A673 (cell line): ENCODE measurements around the gene NOL12. TPM values are rescaled to one million over a fixed set of nuclear protein-coding genes. Genes with fewer than 3 reads are reported as not detected.

Experiments used
- BruUV-seq: library from RNA; stranded (reverse); fragments of 400-500 nt; replicated peaks from 2 replicates; lab custom pipeline; 2021; lab: Mats Ljungman, UMichigan
- CTCF ChIA-PET: fragments of 300-600 bp; sonication (Branson Sonifier 250); formaldehyde crosslinking; loops from one replicate; lab custom pipeline; 2022; ENCODE audit warnings: antibody characterized with exemption; lab: Charles Lee
- POLR2A ChIA-PET: fragments of 300-600 bp; sonication (Branson Sonifier 250); formaldehyde crosslinking; loops from one replicate; lab custom pipeline; 2022; ENCODE audit warnings: antibody characterized with exemption; ENCODE audit not compliant: low non-redundant PET; lab: Charles Lee
- DNase-seq: peaks from one replicate; pipeline ENCODE4 v3.0.0-alpha.2; 2015; ENCODE audit warnings: low spot score
- H3K27ac ChIP-seq: fragments of 200-600 bp; sonication (generic); 2 replicates; pipeline ENCODE4 v1.5.1; 2016; ENCODE audit warnings: mixed run types, low read depth, mild to moderate bottlenecking, mixed read lengths, antibody characterized with exemption, low read length; ENCODE audit not compliant: poor library complexity, severe bottlenecking
- H3K27me3 ChIP-seq: fragments of 200-600 bp; sonication (generic); replicated peaks from 2 replicates; pipeline ENCODE4 v1.6.1; 2017; ENCODE audit warnings: mixed run types, low read depth, mild to moderate bottlenecking, mixed read lengths, antibody characterized with exemption, low read length; ENCODE audit not compliant: insufficient read depth, poor library complexity
- H3K36me3 ChIP-seq: fragments of 200-600 bp; sonication (generic); 2 replicates; pipeline ENCODE4 v1.6.1; 2016; ENCODE audit warnings: mixed run types, mild to moderate bottlenecking, mixed read lengths, antibody characterized with exemption, low read length; ENCODE audit not compliant: insufficient read depth, poor library complexity, severe bottlenecking
- H3K4me1 ChIP-seq: fragments of 200-600 bp; sonication (generic); 2 replicates; pipeline ENCODE4 v1.6.1; 2017; ENCODE audit warnings: mixed run types, mild to moderate bottlenecking, mixed read lengths, antibody characterized with exemption, low read length; ENCODE audit not compliant: insufficient read depth, poor library complexity, severe bottlenecking
- H3K4me3 ChIP-seq: fragments of 200-600 bp; sonication (generic); 2 replicates; pipeline ENCODE4 v1.5.1; 2016; ENCODE audit warnings: low read depth, mixed run types, mild to moderate bottlenecking, mixed read lengths, low read length; ENCODE audit not compliant: poor library complexity, severe bottlenecking
- H3K9me3 ChIP-seq: fragments of 200-600 bp; sonication (generic); 2 replicates; pipeline ENCODE4 v1.6.1; 2016; ENCODE audit warnings: mixed run types, low read depth, mild to moderate bottlenecking, mixed read lengths, antibody characterized with exemption, low read length; ENCODE audit not compliant: poor library complexity, severe bottlenecking
- CTCF ChIP-seq: fragments of 300-800, 200-600 bp; sonication (generic); conservative IDR thresholded peaks from 2 replicates; pipeline ENCODE4 v1.5.1; 2017; ENCODE audit warnings: low read depth, mild to moderate bottlenecking, antibody characterized with exemption, low read length, moderate library complexity, mixed read lengths
- EZH2 ChIP-seq: fragments of 200-600 bp; sonication (generic); IDR thresholded peaks from 2 replicates; pipeline ENCODE4 v1.6.1; 2017; ENCODE audit warnings: borderline replicate concordance, low read depth, mild to moderate bottlenecking, mixed read lengths, antibody characterized with exemption, low read length; ENCODE audit not compliant: poor library complexity, severe bottlenecking
- intact Hi-C: fragments of 100-400 bp; cut with micrococcal nuclease; formaldehyde crosslinking; loops from one replicate; pipeline ENCODE4 v1.10.0; 2022; ENCODE audit not compliant: unreplicated experiment
- total RNA-seq: library from RNA; stranded (reverse); gene quantifications from 2 replicates; pipeline ENCODE4 v1.2.3, GENCODE V29; 2021

NOL12 gene
- total RNA-seq, 1 experiment from 2014 or later, result 51.9 TPM

- no peak for TF ChIP-seq CTCF
- TF ChIP-seq EZH2, result no peak
- no peaks in the 10 kb centered on the region for H3K27me3 ChIP-seq
- no peaks in the 10 kb centered on the region for H3K4me1 ChIP-seq
- H3K4me3 ChIP-seq, result no peak overlapping the region
- H3K27ac ChIP-seq, result no peak overlapping the region
- POLR2A ChIA-PET, result no interaction called here
- BruUV-seq, result no TSS peak
- intact Hi-C loops, result no loop called here
- H3K9me3 ChIP-seq, result no peaks in the 10 kb centered on the region
- H3K36me3 ChIP-seq, result no peaks in the 10 kb centered on the region
- DNase-seq, result no peak
- CTCF ChIA-PET, result no interaction called here
Measured at GRCh38 chr22:37703906-37704305, 17.8 kb downstream of the NOL12 start.

GRCh38 chr22:37704645-37705044, 18.5 kb downstream of the NOL12 start:
- H3K9me3 ChIP-seq, result no peaks in the 10 kb centered on the region
- intact Hi-C loops, result no loop called here
- H3K4me3 ChIP-seq, result no peak overlapping the region
- no peak overlapping the region for H3K27ac ChIP-seq
- no TSS peak for BruUV-seq
- ChIA-PET POLR2A (no interaction called here), CTCF (no interaction called here)
- TF ChIP-seq EZH2 (no peak), CTCF (no peak)
- no peak for DNase-seq
- no peaks in the 10 kb centered on the region for H3K27me3 ChIP-seq
- no peaks in the 10 kb centered on the region for H3K4me1 ChIP-seq
- no peaks in the 10 kb centered on the region for H3K36me3 ChIP-seq

GRCh38 chr22:37705205-37705604, 19.1 kb downstream of the NOL12 start:
- no TSS peak for BruUV-seq
- ChIA-PET POLR2A (no interaction called here), CTCF (no interaction called here)
- Histone ChIP-seq H3K27ac (no peak overlapping the region), H3K27me3 (no peaks in the 10 kb centered on the region), H3K4me1 (no peaks in the 10 kb centered on the region), H3K4me3 (no peak overlapping the region), H3K9me3 (no peaks in the 10 kb centered on the region), H3K36me3 (no peaks in the 10 kb centered on the region)
- no peak for DNase-seq
- intact Hi-C loops, result no loop called here
- TF ChIP-seq CTCF (no peak), EZH2 (no peak)
